HCT116 (cell line): ENCODE results near the gene LMO7. TPM values are rescaled to one million over a fixed set of nuclear protein-coding genes. Genes with fewer than 3 reads are reported as not detected.

Experiments
- ATAC-seq: fragments of 200-7000 bp; cut with Tn5 transposase; 2 replicates; pipeline ENCODE4 v1.9.1; 2020; ENCODE audit warnings: mild to moderate bottlenecking, moderate library complexity
- BruUV-seq: library from RNA; stranded (reverse); fragments of 400-500 nt; replicated peaks from 2 replicates; lab custom pipeline; 2021; lab: Mats Ljungman, UMichigan
- CTCF ChIA-PET: fragments of 300-600 bp; sonication (Branson Sonifier 250); formaldehyde crosslinking; loops from one replicate; lab custom pipeline; 2021; ENCODE audit warnings: antibody characterized with exemption; lab: Charles Lee
- POLR2A ChIA-PET: fragments of 300-600, 350-600 bp; sonication (Branson Sonifier 250); formaldehyde crosslinking; loops from one replicate; lab custom pipeline; 2021; ENCODE audit warnings: antibody characterized with exemption; lab: Charles Lee
- RAD21 ChIA-PET, 2 experiments: fragments of 300-600 bp; sonication (Branson Sonifier 250); formaldehyde crosslinking; loops; one replicate each; lab custom pipeline; 2023; ENCODE audit warnings: low total read pairs in 2 of 2; ENCODE audit not compliant: uncharacterized antibody in 2 of 2, unreplicated experiment in 2 of 2, low non-redundant PET in 1 of 2; lab: Charles Lee
- DNase-seq: peaks from one replicate; pipeline ENCODE4 v3.0.0-alpha.2; 2010; ENCODE audit warnings: low read depth, low spot score
- H2AFZ ChIP-seq: fragments of 200-600 bp; shearing (Covaris generic), sonication (generic); 2 replicates; pipeline ENCODE4 v1.6.1; 2017; ENCODE audit warnings: low read depth, mixed run types, mixed read lengths, antibody characterized with exemption, low read length; ENCODE audit not compliant: poor library complexity, severe bottlenecking
- H3K27ac ChIP-seq: 2 replicates; pipeline ENCODE4 v1.5.1; 2012; ENCODE audit warnings: low read depth, low read length
- H3K27me3 ChIP-seq: fragments of 200-600 bp; sonication (generic); 2 replicates; pipeline ENCODE4 v1.6.1; 2016; ENCODE audit warnings: mixed run types, low read length, mixed read lengths; ENCODE audit not compliant: insufficient read depth
- H3K36me3 ChIP-seq, 2 experiments: fragments of 200-500 bp in 1 of 2; fragments of 200-600 bp in 1 of 2; sonication (Bioruptor generic) in 1 of 2; sonication (generic) in 1 of 2; 2 replicates each; pipeline versions ENCODE4 v1.5.1 to v1.6.1; 2014 to 2016; ENCODE audit warnings: low read length in 2 of 2, inconsistent platforms in 1 of 2, mixed read lengths in 1 of 2, mixed run types in 1 of 2; ENCODE audit not compliant: insufficient read depth in 2 of 2, control insufficient read depth in 1 of 2
- H3K4me1 ChIP-seq, 2 experiments: fragments of 200-600 bp in 1 of 2; sonication (generic) in 1 of 2; 2 replicates each; pipeline versions ENCODE4 v1.5.1 to v1.6.1; 2012 to 2017; ENCODE audit warnings: low read length in 2 of 2, inconsistent platforms in 1 of 2, mild to moderate bottlenecking in 1 of 2, mixed read lengths in 1 of 2, mixed run types in 1 of 2, moderate library complexity in 1 of 2; ENCODE audit not compliant: insufficient read depth in 2 of 2, control insufficient read depth in 1 of 2
- H3K4me2 ChIP-seq: fragments of 200-600 bp; sonication (generic); 2 replicates; pipeline ENCODE4 v1.6.1; 2017; ENCODE audit warnings: mixed run types, low read length, mixed read lengths
- H3K4me3 ChIP-seq, 2 experiments: fragments of 200-600 bp in 1 of 2; sonication (generic) in 1 of 2; replicated peaks in 1 of 2; 2 replicates each; pipeline ENCODE4 v1.5.1; 2011 to 2016; ENCODE audit warnings: low read length in 2 of 2, control low read depth in 1 of 2, low read depth in 1 of 2, mild to moderate bottlenecking in 1 of 2, mixed read lengths in 1 of 2, mixed run types in 1 of 2
- H3K79me2 ChIP-seq: fragments of 200-600 bp; sonication (generic); 2 replicates; pipeline ENCODE4 v1.6.1; 2017; ENCODE audit warnings: mild to moderate bottlenecking, mixed run types, low read length, moderate library complexity, mixed read lengths; ENCODE audit not compliant: insufficient read depth
- H3K9ac ChIP-seq: fragments of 200-600 bp; sonication (generic); 2 replicates; pipeline ENCODE4 v1.6.1; 2016; ENCODE audit warnings: low read length, mixed read lengths
- H3K9me2 ChIP-seq: fragments of 200-600 bp; sonication (generic), shearing (Covaris generic); 2 replicates; pipeline ENCODE4 v1.6.1; 2017; ENCODE audit warnings: mixed run types, mild to moderate bottlenecking, moderate library complexity; ENCODE audit not compliant: insufficient read depth
- H3K9me3 ChIP-seq, 2 experiments: fragments of 200-500 bp in 1 of 2; fragments of 200-600 bp in 1 of 2; sonication (Bioruptor generic) in 1 of 2; sonication (generic) in 1 of 2; 2 replicates each; pipeline ENCODE4 v1.6.1; 2014 to 2017; ENCODE audit warnings: low read length in 2 of 2, mixed read lengths in 2 of 2, inconsistent platforms in 1 of 2, low read depth in 1 of 2, mild to moderate bottlenecking in 1 of 2, mixed run types in 1 of 2, moderate library complexity in 1 of 2; ENCODE audit not compliant: control insufficient read depth in 1 of 2, insufficient read depth in 1 of 2
- H4K20me1 ChIP-seq: fragments of 200-600 bp; sonication (generic), shearing (Covaris generic); 2 replicates; pipeline ENCODE4 v1.6.1; 2017; ENCODE audit warnings: mixed run types, mild to moderate bottlenecking, moderate library complexity; ENCODE audit not compliant: insufficient read depth
- ATF3 ChIP-seq: IDR thresholded peaks from 2 replicates; pipeline ENCODE4 v1.6.1; 2012
- CBX3 ChIP-seq: IDR thresholded peaks from 2 replicates; pipeline ENCODE4 v1.6.1; 2012; ENCODE audit warnings: low read depth
- EGR1 ChIP-seq: IDR thresholded peaks from 2 replicates; pipeline ENCODE4 v1.6.1; 2012; ENCODE audit warnings: low read depth
- EZH2phosphoT487 ChIP-seq: fragments of 200-600 bp; IDR thresholded peaks from 2 replicates; pipeline ENCODE4 v1.6.1; 2018; ENCODE audit warnings: antibody characterized with exemption, borderline replicate concordance
- JUND ChIP-seq: IDR thresholded peaks from 2 replicates; pipeline ENCODE4 v1.6.1; 2012
- MAX ChIP-seq: IDR thresholded peaks from 2 replicates; pipeline ENCODE4 v1.6.1; 2012
- POLR2A ChIP-seq: IDR thresholded peaks from 2 replicates; pipeline ENCODE4 v1.7.0; 2011; ENCODE audit warnings: borderline replicate concordance; ENCODE audit not compliant: insufficient read depth, insufficient read length; ENCODE audit errors: extremely low read depth
- RAD21 ChIP-seq: IDR thresholded peaks from 2 replicates; pipeline ENCODE4 v1.6.1; 2012; ENCODE audit warnings: low read depth, mild to moderate bottlenecking
- SIN3A ChIP-seq: IDR thresholded peaks from 2 replicates; pipeline ENCODE4 v1.6.1; 2012; ENCODE audit warnings: low read depth
- SP1 ChIP-seq: IDR thresholded peaks from 2 replicates; pipeline ENCODE4 v1.6.1; 2012; ENCODE audit warnings: low read depth
- SRF ChIP-seq: IDR thresholded peaks from 2 replicates; pipeline ENCODE4 v1.6.1; 2012; ENCODE audit warnings: low read depth
- ZNF274 ChIP-seq: fragments of 200-500 bp; sonication (Bioruptor generic); IDR thresholded peaks from 2 replicates; pipeline ENCODE4 v1.6.1; 2014; ENCODE audit warnings: mild to moderate bottlenecking, low read depth, low read length, inconsistent platforms
- intact Hi-C: fragments of 100-400 bp; cut with micrococcal nuclease; formaldehyde crosslinking; loops from 2 replicates; pipeline ENCODE4 v1.10.0; 2022
- total RNA-seq: library from RNA; stranded (reverse); gene quantifications from one replicate; pipeline ENCODE4 v1.2.1, GENCODE V29; 2021; ENCODE audit not compliant: unreplicated experiment
- TF ChIP-seq, protein P1 (sequence below): IDR thresholded peaks from 2 replicates; pipeline ENCODE4 v1.6.1; 2012; ENCODE audit warnings: low read depth

LMO7 gene
- total RNA-seq, 1 experiment from 2014 or later: 8.1 TPM

DNA sequence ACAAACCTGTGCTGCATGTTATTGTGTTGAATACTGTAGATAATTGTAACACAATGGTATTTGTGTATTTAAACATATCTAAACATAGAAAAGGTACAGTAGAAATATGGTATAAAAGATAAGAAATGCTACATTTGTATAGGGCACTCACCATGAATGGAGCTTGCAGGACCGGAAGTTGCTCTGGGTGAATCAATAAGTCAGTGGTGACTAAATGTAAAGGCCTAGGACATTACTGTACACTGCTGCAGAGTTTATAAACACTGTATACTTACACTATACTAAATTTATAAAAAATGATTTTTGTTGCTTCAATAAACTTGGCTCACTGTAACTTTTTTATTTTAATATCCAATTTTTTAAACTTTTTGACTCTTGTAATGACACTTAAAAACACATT lies 34.4 kb downstream of the LMO7 start:
- POLR2A ChIA-PET: no interaction called here
- no peaks in the 10 kb centered on the region for H3K9me2 ChIP-seq
- TF ChIP-seq EZH2phosphoT487 (no peak), ATF3 (no peak), ZNF274 (no peak), SRF (no peak)
- TF ChIP-seq, all 23 proteins: peak for 0
- no TSS peak for BruUV-seq
- H3K27ac ChIP-seq: no peak overlapping the region
- intact Hi-C loops: loop anchor here (5.0 to 10.0 kb wide), 2 partner anchors 802 to 1334 kb away; no protein-coding TSS in a partner anchor
- no peaks in the 10 kb centered on the region for H3K36me3 ChIP-seq
- no peaks in the 10 kb centered on the region for H3K27me3 ChIP-seq
- CTCF ChIA-PET: no interaction called here
- ATAC-seq (no peak), DNase-seq (no peak)
- no peaks in the 10 kb centered on the region for H3K4me1 ChIP-seq
- RAD21 ChIA-PET: no interaction called here
- no peak overlapping the region for H3K4me2 ChIP-seq
- H3K9ac ChIP-seq: no peak overlapping the region
- no peaks in the 10 kb centered on the region for H3K79me2 ChIP-seq
- no peak overlapping the region for H3K4me3 ChIP-seq
- H3K9me3 ChIP-seq: no peaks in the 10 kb centered on the region
- H2AFZ ChIP-seq: no peak overlapping the region
- no peaks in the 10 kb centered on the region for H4K20me1 ChIP-seq

DNA sequence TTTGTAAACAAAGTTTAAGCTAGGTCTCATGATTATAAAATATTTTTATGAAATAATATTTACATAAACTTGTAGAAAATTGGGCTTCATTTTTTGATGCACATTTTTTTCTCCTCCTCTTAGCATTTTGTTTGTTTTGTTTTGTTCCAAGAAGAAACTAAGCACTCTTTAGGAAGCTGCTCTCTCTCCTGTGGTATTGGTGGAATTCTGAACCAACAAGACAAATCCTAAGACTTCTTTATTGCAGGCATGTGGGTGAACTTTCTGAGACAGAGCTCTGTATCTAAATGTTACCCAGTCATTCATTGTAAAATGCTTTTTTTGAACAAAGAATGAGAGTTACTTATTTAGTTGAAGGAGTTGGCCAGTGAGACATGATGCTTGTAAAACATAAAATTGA lies 39.3 kb downstream of the LMO7 start:
- RAD21 ChIA-PET: no interaction called here

More for the DNA sequence above, 39.3 kb downstream of the LMO7 start:
- ChIA-PET POLR2A (no interaction called here), CTCF (interaction anchor here (1.8 kb wide), 2 partner anchors 21 to 1228 kb away, joined by 3 to 6 read pairs; no protein-coding TSS in a partner anchor)
- Histone ChIP-seq H3K4me2 (no peak overlapping the region), H3K27me3 (no peaks in the 10 kb centered on the region), H3K4me1 (no peaks in the 10 kb centered on the region), H3K9me2 (no peaks in the 10 kb centered on the region), H3K9ac (no peak overlapping the region)
- no peak for DNase-seq
- intact Hi-C loops: loop anchor here (10.0 kb wide), 1 partner anchor 1329 kb away; no protein-coding TSS in a partner anchor
- no TSS peak for BruUV-seq
- TF ChIP-seq EZH2phosphoT487: no peak
- no peak for TF ChIP-seq ATF3
- TF ChIP-seq ZNF274: no peak
- TF ChIP-seq SP1: no peak
- TF ChIP-seq MAX: no peak
- TF ChIP-seq SIN3A: no peak
- TF ChIP-seq JUND: no peak
- TF ChIP-seq, protein P1, sequence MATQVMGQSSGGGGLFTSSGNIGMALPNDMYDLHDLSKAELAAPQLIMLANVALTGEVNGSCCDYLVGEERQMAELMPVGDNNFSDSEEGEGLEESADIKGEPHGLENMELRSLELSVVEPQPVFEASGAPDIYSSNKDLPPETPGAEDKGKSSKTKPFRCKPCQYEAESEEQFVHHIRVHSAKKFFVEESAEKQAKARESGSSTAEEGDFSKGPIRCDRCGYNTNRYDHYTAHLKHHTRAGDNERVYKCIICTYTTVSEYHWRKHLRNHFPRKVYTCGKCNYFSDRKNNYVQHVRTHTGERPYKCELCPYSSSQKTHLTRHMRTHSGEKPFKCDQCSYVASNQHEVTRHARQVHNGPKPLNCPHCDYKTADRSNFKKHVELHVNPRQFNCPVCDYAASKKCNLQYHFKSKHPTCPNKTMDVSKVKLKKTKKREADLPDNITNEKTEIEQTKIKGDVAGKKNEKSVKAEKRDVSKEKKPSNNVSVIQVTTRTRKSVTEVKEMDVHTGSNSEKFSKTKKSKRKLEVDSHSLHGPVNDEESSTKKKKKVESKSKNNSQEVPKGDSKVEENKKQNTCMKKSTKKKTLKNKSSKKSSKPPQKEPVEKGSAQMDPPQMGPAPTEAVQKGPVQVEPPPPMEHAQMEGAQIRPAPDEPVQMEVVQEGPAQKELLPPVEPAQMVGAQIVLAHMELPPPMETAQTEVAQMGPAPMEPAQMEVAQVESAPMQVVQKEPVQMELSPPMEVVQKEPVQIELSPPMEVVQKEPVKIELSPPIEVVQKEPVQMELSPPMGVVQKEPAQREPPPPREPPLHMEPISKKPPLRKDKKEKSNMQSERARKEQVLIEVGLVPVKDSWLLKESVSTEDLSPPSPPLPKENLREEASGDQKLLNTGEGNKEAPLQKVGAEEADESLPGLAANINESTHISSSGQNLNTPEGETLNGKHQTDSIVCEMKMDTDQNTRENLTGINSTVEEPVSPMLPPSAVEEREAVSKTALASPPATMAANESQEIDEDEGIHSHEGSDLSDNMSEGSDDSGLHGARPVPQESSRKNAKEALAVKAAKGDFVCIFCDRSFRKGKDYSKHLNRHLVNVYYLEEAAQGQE: no peak
- TF ChIP-seq EGR1: no peak
- TF ChIP-seq POLR2A: no peak
- no peak for TF ChIP-seq CBX3
- TF ChIP-seq RAD21: no peak
- TF ChIP-seq, all 23 proteins: peak for 0
- no peak overlapping the region for H2AFZ ChIP-seq
- H3K9me3 ChIP-seq: no peaks in the 10 kb centered on the region
- no peak for ATAC-seq
- no peaks in the 10 kb centered on the region for H3K36me3 ChIP-seq
- H4K20me1 ChIP-seq: no peaks in the 10 kb centered on the region
- H3K27ac ChIP-seq: no peak overlapping the region
- H3K79me2 ChIP-seq: no peaks in the 10 kb centered on the region
- no peak overlapping the region for H3K4me3 ChIP-seq
